Kidney (tissue), 14 donors: ENCODE measurements around the gene CFAP74. TPM values are rescaled to one million over a fixed set of nuclear protein-coding genes. Genes with fewer than 3 reads are reported as not detected.
A peak's percentile ranks its signal among the peaks of the same experiment; 100 is the strongest.

Experiments used
- DNase-seq, 5 donors: peaks; one replicate each; pipeline ENCODE4 v3.0.0-alpha.2; 2013 to 2020
- FAIRE-seq: peaks from 2 replicates; lab custom pipeline; 2012; peaks lifted over from hg19 to GRCh38; lab: Jason Lieb, UNC
- H3K27ac ChIP-seq, 2 donors: one replicate each; pipeline ENCODE4 v1.7.0; 2013; ENCODE audit warnings: low read depth in 2 of 2, low read length in 2 of 2, inconsistent platforms in 1 of 2
- H3K27me3 ChIP-seq: one replicate; pipeline ENCODE4 v1.7.1; 2013; ENCODE audit warnings: low read length, inconsistent platforms; ENCODE audit not compliant: control insufficient read depth, insufficient read depth
- H3K36me3 ChIP-seq, 3 donors: one replicate each; pipeline versions ENCODE4 v1.7.0 to v1.7.1; 2013; ENCODE audit warnings: low read length in 3 of 3, control low read depth in 1 of 3, inconsistent platforms in 1 of 3; ENCODE audit not compliant: insufficient read depth in 3 of 3, control insufficient read depth in 2 of 3
- H3K4me1 ChIP-seq, 3 donors: one replicate each; pipeline versions ENCODE4 v1.7.0 to v1.7.1; 2013; ENCODE audit warnings: low read length in 3 of 3, inconsistent platforms in 1 of 3, low read depth in 1 of 3; ENCODE audit not compliant: control insufficient read depth in 2 of 3, insufficient read depth in 2 of 3
- H3K4me3 ChIP-seq, 3 donors: one replicate each; pipeline versions ENCODE4 v1.7.0 to v1.8.1; 2013; ENCODE audit warnings: low read length in 3 of 3, control low read depth in 1 of 3, inconsistent platforms in 1 of 3
- H3K9ac ChIP-seq, 3 donors: one replicate each; pipeline versions ENCODE4 v1.7.0 to v1.7.1; 2013; ENCODE audit warnings: low read length in 3 of 3, control low read depth in 1 of 3, inconsistent platforms in 1 of 3
- H3K9me3 ChIP-seq, 3 donors: one replicate each; pipeline versions ENCODE4 v1.7.0 to v1.7.1; 2013; ENCODE audit warnings: low read length in 3 of 3, control low read depth in 1 of 3, inconsistent platforms in 1 of 3; ENCODE audit not compliant: control insufficient read depth in 2 of 3, insufficient read depth in 1 of 3
- intact Hi-C: fragments of 100-400 bp; cut with DNase I; formaldehyde crosslinking; loops from one replicate; pipeline ENCODE4 v1.11.1; 2022
- polyA plus RNA-seq: library from polyadenylated mRNA; stranded (reverse); fragments of 350-450 nt; fragmentation: Illumina TruSeq; extraction: RNeasy Lipid Tissue Mini Kit (QIAGEN cat#74804); gene quantifications from one replicate; pipeline ENCODE4 v1.2.3, GENCODE V29; 2014; ENCODE audit warnings: low read depth, low replicate concordance; ENCODE audit not compliant: insufficient read depth
- total RNA-seq: library from RNA; stranded (reverse); fragmentation: NEBNext Ultra II Directional; extraction: Animal tissue kit (Norgen Biotek cat#: 25700); gene quantifications from one replicate; pipeline ENCODE4 v1.2.1, GENCODE V29; 2021
- TF ChIP-seq, protein P1 (sequence below): IDR thresholded peaks from 3 replicates; pipeline ENCODE4 v1.5.1; 2012; ENCODE audit warnings: mild to moderate bottlenecking, moderate library complexity, borderline replicate concordance; ENCODE audit not compliant: insufficient read depth; ENCODE audit errors: extremely low read depth
- donor health status: control.
- donor health status: control.
- donor health status: control.
- donor health status: control.
- donor health status: control.
- donor health status: DM: yes; HTN: yes; CAD: no.
- donor health status: Normal renal cell carcinoma (clear cell type).

CFAP74 gene
- total and polyA plus RNA-seq, 2 donors from 2014 or later: not detected

DNA sequence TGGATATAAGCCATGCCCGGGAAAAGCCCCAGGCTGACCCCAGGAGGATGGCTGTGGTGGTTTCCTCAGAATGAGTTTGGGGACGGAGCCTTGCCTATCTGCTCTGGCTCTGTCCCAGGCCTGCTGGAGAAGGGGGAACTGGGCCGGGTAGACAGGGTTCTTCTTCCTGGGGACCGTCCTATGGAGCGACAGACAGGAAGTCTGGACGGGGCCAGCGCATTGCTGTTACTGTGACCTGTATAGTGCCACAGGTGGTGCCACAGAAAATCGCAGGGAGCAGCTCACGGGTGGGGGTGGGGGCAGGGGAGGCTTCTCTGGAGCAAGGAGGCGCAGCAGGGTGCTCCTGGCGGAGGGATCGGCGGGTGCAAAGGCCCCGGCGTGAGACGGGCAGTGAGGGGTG is 36.4 kb downstream of the CFAP74 start:
- H3K9ac ChIP-seq: no peak overlapping the region
- no peaks in the 10 kb centered on the region for H3K9me3 ChIP-seq
- DNase-seq (no peak), FAIRE-seq (no peak)
- no peak overlapping the region for H3K27ac ChIP-seq
- intact Hi-C loops: no loop called here
- no peak overlapping the region for H3K4me3 ChIP-seq
- no peaks in the 10 kb centered on the region for H3K4me1 ChIP-seq
- H3K27me3 ChIP-seq: no peaks in the 10 kb centered on the region
- no peaks in the 10 kb centered on the region for H3K36me3 ChIP-seq
- TF ChIP-seq, protein P1, sequence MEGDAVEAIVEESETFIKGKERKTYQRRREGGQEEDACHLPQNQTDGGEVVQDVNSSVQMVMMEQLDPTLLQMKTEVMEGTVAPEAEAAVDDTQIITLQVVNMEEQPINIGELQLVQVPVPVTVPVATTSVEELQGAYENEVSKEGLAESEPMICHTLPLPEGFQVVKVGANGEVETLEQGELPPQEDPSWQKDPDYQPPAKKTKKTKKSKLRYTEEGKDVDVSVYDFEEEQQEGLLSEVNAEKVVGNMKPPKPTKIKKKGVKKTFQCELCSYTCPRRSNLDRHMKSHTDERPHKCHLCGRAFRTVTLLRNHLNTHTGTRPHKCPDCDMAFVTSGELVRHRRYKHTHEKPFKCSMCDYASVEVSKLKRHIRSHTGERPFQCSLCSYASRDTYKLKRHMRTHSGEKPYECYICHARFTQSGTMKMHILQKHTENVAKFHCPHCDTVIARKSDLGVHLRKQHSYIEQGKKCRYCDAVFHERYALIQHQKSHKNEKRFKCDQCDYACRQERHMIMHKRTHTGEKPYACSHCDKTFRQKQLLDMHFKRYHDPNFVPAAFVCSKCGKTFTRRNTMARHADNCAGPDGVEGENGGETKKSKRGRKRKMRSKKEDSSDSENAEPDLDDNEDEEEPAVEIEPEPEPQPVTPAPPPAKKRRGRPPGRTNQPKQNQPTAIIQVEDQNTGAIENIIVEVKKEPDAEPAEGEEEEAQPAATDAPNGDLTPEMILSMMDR: no peak

DNA sequence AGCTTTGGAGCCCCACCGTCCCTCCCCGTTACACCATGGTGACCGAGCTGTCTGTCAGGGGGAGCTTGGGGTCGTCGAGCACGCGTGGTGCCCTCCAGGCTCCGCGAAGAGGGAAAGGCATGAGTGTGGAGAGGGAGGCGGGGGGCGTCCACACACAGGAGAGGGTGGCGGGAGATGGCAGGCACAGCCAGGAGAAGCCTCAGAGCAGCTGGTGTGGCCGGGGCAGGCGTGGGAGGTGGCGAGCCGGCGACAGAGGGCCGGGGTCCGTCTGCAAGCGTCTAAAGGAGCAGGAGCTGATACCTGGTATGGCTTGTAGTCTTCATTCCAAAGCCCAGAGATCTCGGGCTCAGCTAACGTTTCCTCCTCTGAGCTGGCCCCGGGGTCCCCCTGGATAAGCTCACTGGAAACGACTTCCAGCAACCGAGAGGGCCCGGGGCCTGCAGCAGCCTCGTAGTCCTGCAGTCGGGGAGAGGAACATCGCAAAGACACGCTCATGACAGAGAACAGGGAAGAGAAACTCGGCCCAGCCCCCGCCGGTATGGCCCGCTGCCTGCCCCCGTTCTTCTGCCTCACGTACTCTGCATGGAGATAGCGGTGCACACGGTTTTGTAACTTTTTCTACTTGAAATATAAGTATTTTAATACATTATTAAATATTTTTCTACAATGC is 37.4 kb downstream of the CFAP74 start:
- Histone ChIP-seq H3K27ac (no peak overlapping the region), H3K4me1 (no peaks in the 10 kb centered on the region), H3K27me3 (no peaks in the 10 kb centered on the region), H3K9me3 (no peaks in the 10 kb centered on the region), H3K9ac (no peak overlapping the region), H3K36me3 (no peaks in the 10 kb centered on the region), H3K4me3 (no peak overlapping the region)
- FAIRE-seq: no peak
- DNase-seq: peak in 4 of 5 donors; percentile 61 to 77 (median 66)
- TF ChIP-seq, protein P1: no peak
- intact Hi-C loops: no loop called here

DNA sequence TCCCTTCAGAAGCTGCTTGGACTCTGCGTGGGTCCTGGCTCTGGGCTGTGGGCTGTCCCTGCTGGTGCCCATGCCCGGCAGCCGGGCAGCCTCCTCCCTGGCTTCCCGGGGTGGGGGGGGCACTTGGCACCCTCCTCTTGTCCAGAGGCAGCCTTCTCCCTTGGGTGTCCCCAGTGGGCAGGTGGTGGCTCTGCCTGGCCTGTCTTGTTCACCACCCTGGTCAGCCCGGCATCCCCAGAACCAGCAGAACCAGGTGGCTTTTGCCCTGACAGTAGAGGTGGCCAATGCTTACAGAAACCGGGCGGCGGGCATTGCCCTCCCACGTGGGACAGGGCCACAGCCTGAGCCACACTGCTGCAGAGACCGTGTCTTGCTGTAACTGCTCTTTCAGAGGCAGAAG is 38.0 kb downstream of the CFAP74 start:
- Histone ChIP-seq H3K4me1 (no peaks in the 10 kb centered on the region), H3K27me3 (no peaks in the 10 kb centered on the region), H3K4me3 (no peak overlapping the region), H3K36me3 (no peaks in the 10 kb centered on the region), H3K27ac (no peak overlapping the region), H3K9ac (no peak overlapping the region), H3K9me3 (no peaks in the 10 kb centered on the region)
- intact Hi-C loops: no loop called here
- TF ChIP-seq, protein P1: no peak
- FAIRE-seq (no peak), DNase-seq (no peak)
